NCI-H82 (cell line): ENCODE results near the gene C1orf50.
A peak's percentile ranks its signal among the peaks of the same experiment; 100 is the strongest.

Experiments used
- DNase-seq: peaks from one replicate; lab custom pipeline; 2025; lab: John Stamatoyannopoulos, UW

C1orf50 gene

GRCh38 chr1:42759114-42759513 lies 7.9 kb upstream of the C1orf50 start:
- no peak for DNase-seq

- no peak for DNase-seq
Observed at GRCh38 chr1:42761567-42761966, 5.5 kb upstream of the C1orf50 start.

- no peak for DNase-seq
Observed at GRCh38 chr1:42762269-42762668, 4.8 kb upstream of the C1orf50 start.

- no peak for DNase-seq
Observed at GRCh38 chr1:42765269-42765668, 1.8 kb upstream of the C1orf50 start.

- DNase-seq: peak; percentile 83
Observed at GRCh38 chr1:42765832-42766740, 963 bp upstream of the C1orf50 start.

GRCh38 chr1:42767510-42768000 lies 506 bp downstream of the C1orf50 start:
- DNase-seq: peak; percentile 76

GRCh38 chr1:42768172-42768571 lies 1.1 kb downstream of the C1orf50 start:
- no peak for DNase-seq

GRCh38 chr1:42769811-42770210 lies 2.8 kb downstream of the C1orf50 start:
- no peak for DNase-seq

GRCh38 chr1:42773420-42773819 lies 6.4 kb downstream of the C1orf50 start:
- DNase-seq: no peak

GRCh38 chr1:42774928-42775526 lies 8.0 kb downstream of the C1orf50 start:
- DNase-seq: no peak

GRCh38 chr1:42776502-42776901 lies 9.5 kb downstream of the C1orf50 start:
- DNase-seq: no peak

GRCh38 chr1:42777852-42778251 lies 10.8 kb downstream of the C1orf50 start:
- DNase-seq: peak; percentile 91

- DNase-seq: no peak
Observed at GRCh38 chr1:42779725-42780124, 12.7 kb downstream of the C1orf50 start.

- DNase-seq: no peak
Observed at GRCh38 chr1:42780176-42780575, 13.1 kb downstream of the C1orf50 start.

- DNase-seq: no peak
Observed at GRCh38 chr1:42783092-42783491, 16.0 kb downstream of the C1orf50 start.

GRCh38 chr1:42784547-42784945 lies 17.5 kb downstream of the C1orf50 start:
- DNase-seq: no peak

GRCh38 chr1:42784946-42785693 lies 18.1 kb downstream of the C1orf50 start, which contains the start of gene TMEM269:
TMEM269 (plus strand) TSS chr1:42784991; CDS start chr1:42789894, 4,903 bp downstream.
- no peak for DNase-seq

GRCh38 chr1:42786097-42786496 lies 19.0 kb downstream of the C1orf50 start:
- DNase-seq: no peak

GRCh38 chr1:42788021-42788420 lies 21.0 kb downstream of the C1orf50 start:
- DNase-seq: peak; percentile 88

- DNase-seq: no peak
Observed at GRCh38 chr1:42793824-42794223, 26.8 kb downstream of the C1orf50 start.

GRCh38 chr1:42797414-42797813 lies 30.4 kb downstream of the C1orf50 start:
- no peak for DNase-seq

- no peak for DNase-seq
Observed at GRCh38 chr1:42797979-42798378, 30.9 kb downstream of the C1orf50 start.
